Glomerular visceral epithelial cell (primary cell): ENCODE measurements around the gene KLHL22.
"Not testable (repeated sequence)": the region's sequence is repeated elsewhere in the genome, so short reads cannot be mapped to it uniquely, and the experiment has no call there.

ENCODE experiments used
- DNase-seq: peaks from one replicate; pipeline ENCODE4 v3.0.0-alpha.2; 2016; ENCODE audit errors: extremely low spot score

KLHL22 gene

DNA sequence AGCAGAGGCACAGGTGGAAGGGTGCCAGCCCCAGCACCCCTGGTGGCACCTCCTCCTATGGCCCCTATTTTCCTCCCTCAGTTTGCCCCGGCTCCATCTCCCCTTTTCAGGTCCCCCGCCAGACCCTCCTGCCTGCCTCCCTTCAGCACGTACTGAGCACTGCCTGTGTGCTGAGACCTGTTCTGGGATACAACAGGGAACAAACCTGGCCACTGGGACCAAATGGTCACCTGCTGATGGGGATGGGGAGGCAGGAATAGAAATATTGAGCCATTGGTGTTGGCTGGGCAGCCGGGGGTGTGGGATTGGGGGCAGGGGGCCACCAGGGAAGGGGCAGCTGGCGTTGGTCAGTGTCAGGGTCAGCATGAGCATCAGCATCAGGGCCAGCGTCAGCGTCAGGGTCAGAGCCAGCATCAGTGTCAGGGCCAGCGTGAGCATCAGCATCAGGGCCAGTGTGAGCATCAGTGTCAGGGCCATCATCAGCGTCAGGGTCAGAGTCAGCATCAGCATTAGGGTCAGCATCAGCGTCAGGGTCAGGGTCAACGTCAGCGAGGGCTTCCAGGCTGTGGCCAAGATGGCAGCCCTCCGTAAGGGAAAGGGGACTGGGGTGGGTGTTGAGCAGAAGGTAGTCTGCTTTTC, 94.1 kb downstream of the KLHL22 start:
- no peak for DNase-seq

DNA sequence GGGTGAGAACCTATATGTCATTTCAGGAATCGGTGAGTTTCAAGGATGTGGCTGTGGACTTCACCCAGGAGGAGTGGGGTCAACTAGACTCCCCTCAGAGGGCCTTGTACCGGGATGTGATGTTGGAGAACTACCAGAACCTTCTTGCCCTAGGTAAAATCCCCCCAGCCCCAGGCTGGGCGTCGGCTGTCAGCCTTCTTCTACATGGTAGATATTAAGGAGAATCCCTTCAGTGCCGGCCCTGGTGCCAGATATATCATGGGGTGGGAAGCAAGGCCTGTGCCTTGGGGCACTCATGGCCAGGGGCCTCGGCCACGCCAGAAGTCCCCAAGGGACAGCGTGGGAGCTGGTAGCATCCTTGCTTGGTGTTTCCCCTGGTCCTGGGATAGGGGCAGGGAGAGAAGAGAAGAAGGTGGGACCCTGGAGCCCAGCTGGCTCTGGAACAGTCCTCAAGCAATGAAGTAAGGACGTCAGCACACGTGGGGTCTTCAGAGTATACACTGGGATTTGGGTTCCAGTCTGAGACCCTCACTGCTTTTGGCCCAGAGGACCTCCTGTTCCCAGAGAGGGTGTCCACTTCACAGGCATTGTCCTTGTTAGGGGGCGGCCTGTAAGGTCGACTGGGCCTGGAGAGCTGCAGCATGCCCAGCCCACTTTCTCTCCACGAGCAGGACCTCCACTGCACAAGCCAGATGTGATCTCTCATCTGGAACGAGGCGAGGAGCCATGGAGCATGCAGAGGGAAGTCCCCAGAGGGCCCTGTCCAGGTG, 94.8 kb downstream of the KLHL22 start:
- DNase-seq: no peak

DNA sequence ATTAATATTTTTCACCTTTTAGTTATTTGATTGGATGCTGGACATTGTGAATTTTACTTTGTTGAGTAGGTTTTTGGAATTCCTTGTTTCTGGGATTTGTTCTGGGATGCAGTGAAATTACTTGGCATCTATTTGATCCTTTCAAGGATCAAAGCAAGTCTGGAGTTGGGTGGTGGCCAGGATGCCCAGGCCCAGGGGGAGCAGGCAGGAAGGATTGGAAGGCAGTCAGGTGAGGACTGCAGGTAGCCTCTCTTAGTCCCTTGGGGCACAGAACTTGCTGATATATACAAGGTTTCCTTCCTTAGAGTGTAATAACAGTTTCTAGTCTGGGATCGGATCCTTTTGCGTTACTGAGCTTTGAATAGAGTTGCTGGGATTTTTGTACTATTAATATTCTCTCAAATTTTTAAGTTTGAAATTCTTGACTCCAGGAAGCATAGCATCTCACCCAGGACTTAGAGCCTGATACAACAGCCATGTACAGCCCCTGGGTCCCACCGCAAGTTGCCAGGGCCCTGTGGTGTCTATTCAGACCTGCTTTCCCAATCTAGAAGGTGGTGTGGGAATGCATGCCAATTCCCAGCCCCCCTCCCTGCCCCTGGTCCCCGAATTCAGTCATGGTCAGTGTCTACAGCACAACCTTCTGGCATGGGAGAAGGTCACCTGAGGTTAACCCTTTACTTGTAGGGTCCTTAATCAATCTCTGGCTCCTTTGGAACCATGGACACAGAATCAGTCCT, 95.6 kb downstream of the KLHL22 start:
- no peak for DNase-seq

DNA sequence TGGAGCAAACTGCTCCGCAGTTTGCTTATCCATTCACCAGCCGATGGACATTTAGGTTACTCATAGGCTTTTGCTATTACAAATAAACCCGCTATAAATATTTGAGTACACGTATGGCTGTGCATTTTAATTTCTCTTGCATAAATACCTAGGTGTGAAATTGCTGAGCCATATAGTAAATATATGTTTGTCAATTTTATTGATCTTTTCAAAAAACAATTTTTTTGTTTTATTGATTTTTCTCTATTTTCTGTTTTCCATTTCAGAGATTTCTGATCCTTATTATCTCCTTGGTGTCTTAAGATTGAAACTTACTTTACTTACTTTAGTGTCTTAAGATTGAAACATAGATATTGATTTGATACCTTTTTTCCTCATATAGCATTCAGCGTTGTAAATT, 97.2 kb downstream of the KLHL22 start:
- DNase-seq: no peak

DNA sequence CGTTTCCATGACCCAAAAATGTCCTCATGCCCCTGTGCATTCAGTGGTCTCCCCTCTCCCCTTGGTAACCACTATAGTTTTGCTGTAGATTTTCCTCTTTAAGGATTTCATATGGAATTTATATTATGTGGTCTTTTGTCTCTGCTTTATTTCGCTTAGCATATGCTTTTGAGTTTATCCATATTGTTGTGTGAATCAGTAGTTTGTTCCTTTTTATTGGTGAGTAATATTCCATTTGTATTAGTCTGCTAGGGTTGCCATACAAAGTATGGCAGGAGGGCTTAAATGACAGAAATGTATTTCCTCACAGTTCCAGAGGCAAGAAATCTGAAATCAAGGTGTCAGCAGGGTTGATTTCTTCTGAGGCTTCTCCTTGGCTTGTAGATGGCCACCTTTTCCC, 98.1 kb downstream of the KLHL22 start:
- DNase-seq: no peak

DNA sequence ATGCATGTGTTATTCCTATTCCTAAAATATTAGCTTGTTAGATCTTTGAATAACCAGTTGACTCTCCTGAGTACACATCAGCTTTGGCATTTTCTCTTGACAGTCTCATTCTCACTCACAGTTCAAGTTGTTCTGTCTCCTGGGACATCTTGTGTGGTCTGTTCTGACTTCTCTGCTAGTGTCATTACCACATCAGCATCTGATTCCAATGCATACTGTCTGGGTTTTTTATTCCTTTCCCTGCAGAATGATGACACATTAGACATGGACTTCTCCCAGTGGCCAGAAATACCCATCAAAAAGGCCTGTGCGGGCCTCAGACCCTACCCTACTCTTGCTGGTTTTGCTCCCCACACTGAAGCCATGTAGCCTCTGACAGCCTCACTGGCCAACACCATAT, 99.0 kb downstream of the KLHL22 start:
- no peak for DNase-seq

DNA sequence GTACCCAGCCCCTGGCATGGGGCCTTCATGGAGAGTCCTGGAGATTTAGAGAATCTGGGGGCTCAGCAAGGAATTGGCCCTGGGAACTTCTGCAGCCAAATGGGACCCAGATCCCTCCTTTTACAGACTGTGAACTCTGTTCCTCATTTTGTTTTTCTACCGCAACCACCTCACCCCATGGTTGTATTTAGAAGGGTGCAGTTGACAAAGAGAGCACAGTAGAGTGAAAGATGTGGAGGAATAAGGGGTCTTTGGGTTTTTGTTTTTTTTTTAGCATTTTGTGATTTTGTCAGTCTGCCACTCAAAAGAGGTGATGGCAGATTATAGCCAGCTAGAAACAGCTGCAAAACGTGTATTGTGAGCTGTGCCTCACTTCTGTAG, 99.7 kb downstream of the KLHL22 start:
- DNase-seq: no peak

DNA sequence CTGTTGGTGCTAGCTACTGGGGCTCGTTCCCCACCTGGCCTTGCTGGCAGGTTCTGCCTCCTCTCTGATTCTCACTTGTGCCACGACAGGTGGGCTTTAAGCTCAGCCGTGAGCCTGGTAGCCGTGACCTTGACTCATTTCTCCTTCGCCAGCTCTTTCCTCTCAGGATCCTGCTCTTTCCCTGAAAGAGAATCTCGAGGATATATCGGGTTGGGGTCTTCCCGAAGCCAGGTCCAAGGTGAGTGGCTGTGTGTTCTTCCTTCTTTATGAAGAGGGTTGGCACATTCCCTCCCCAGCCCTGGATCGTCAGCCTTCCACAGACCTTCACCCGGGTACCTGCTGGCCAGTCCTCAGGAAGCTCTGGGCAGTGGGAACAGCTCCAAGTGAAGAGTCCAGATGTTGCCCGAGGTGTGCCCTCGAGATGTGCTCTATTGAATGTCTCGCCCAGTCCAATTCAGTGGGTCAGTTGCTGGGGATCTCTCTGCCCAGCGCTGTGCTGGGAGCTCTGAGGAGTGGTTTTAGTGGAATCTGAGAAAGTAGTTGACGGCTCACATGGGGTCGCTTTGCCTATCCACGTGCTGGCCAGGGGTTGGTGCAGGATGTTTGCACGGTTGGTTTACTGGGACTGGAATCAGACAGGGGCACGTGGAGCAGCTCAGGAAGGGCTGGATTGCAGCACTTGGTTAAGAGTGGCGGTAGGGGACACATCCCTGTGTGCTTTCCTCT, 100.3 kb downstream of the KLHL22 start:
- DNase-seq: no peak

DNA sequence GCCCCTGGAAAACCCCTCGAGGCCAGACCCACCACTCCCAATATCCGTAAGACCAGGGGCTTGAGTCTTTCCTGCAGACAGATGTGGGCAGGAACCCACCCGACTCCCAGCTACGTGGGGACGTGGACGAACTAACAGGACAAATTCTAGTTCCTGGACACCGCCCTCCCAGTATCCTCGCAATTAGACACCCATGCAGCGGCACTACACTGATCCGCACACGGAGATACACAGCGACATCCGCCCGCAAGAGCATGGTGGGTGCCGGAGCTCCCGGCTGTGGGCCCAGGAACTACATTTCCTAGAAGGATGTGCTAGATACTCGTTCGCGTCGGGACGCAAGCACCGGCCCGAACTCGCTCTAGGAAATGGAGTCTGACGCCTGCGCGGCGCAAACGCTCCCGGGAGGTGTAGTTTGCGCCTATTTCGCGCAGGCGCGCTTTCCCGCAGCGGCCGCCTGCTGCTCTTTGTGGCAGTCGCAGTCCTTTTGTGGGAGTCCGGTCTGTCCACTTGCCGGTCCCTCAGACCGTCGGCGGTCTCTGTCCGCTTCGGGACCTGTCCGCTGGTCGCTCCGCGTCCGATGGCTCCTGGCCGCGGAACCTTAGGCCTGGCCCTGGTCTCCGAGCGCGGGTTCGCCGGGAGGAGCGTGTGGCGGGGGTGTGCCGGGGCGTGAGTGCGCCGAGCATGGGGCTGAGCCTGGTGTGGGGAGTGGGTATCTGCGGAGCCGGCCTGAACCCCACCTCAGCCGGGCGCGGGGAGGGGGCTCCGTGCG, 101.7 kb downstream of the KLHL22 start, which contains the start of gene ZNF74:
Gene ZNF74 (plus strand): TSS at position 447 of the 772 bp plus-strand sequence. CDS start 478 bp downstream, outside the sequence.
- peak; percentile 84 for DNase-seq

DNA sequence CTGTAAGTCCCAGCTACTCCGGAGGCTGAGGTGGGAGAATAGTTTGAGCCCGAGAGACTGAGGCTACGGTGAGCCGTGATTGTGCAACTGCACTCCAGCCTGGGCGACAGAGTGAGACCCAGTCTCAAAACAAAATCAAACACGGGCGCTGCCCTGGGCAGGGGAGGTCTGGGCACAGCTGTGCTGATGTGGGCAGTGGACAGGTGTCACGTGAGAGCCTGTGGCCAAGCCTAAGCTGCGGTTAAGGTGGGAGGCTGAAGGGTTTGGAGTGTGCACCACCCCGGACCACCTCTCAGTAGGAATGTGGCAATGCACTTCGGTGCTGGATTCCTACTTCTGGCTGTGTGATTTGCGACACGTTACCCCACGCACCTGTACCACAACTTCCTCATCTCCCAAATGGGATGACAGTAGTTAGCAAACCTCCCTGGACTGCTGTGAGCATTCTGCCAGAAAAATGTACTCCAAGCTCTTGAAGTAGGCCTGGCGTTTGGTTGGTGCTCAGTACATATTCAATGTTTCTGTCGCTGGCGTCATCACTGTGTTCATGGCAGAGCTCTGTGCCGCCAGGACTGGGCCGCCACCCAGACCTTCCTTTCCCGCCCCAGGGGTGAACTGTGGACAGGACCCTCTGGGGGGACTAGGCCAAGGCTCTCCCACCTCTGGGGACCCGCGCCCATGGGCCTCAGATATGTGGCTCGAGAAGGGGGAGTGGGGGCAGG, 102.5 kb downstream of the KLHL22 start:
- no peak for DNase-seq

DNA sequence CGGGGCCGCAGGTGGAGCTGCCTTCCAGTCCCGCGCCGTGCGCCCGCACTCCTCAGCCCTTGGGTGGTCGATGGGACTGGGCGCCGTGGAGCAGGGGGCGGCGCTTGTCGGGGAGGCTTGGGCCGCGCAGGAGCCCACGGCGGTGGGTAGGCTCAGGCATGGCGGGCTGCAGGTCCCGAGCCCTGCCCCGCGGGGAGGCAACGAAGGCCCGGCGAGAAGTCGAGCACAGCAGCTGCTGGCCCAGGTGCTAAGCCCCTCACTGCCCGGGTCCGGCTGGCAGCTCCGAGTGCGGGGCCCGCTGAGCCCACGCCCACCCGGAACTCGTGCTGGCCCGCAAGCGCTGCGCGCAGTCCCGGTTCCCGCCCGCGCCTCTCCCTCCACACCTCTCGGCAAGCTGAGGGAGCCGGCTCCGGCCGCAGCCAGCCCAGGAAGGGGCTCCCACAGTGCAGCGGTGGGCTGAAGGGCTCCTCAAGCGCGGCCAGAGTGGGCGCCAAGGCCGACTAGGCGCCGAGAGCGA, 103.2 kb downstream of the KLHL22 start:
- DNase-seq: not testable (repeated sequence)
